ENCODE data around the gene SORCS2.

GRCh38 chr4:7705062-7705461, 512.7 kb downstream of the SORCS2 start:
- TF ChIP-seq CTCF (IDR thresholded peaks at IDR 0.05) (no peak), POLR2A (IDR thresholded peaks at IDR 0.05) (no peak)

Measured in uterus (tissue), 2 donors.